Brain microvascular endothelial cell (primary cell): ENCODE results near the gene TPRA1.

Experiments
- DNase-seq: peaks from one replicate; pipeline ENCODE4 v3.0.0-alpha.2; 2020
- H3K27ac ChIP-seq: fragments of 250-450 bp; sonication (Bioruptor Pico); 2 replicates; pipeline ENCODE4 v1.5.1; 2020; ENCODE audit warnings: mild to moderate bottlenecking, moderate library complexity
- H3K27me3 ChIP-seq: fragments of 250-450 bp; sonication (Bioruptor Pico); replicated peaks from 2 replicates; pipeline ENCODE4 v1.5.1; 2020; ENCODE audit warnings: mild to moderate bottlenecking
- H3K36me3 ChIP-seq: fragments of 250-450 bp; sonication (Bioruptor Pico); replicated peaks from 2 replicates; pipeline ENCODE4 v1.5.1; 2020; ENCODE audit warnings: mild to moderate bottlenecking
- H3K4me3 ChIP-seq: 2 replicates; pipeline ENCODE4 v1.5.1; 2011; ENCODE audit warnings: low read depth, mild to moderate bottlenecking, control low read depth, low read length, moderate library complexity
- CTCF ChIP-seq: IDR thresholded peaks from 2 replicates; pipeline ENCODE4 v1.5.1; 2011; ENCODE audit warnings: low read depth, mild to moderate bottlenecking, moderate library complexity, low read length, control low read depth, inconsistent platforms; ENCODE audit errors: missing control alignments
- in situ Hi-C: cut with HindIII; loops from 2 replicates; pipeline ENCODE4 v1.10.0; 2017; ENCODE audit warnings: low sequenced_read_pairs, low pct_ligation_motif_present

The TPRA1 gene

GRCh38 chr3:127556565-127556964 is 34.0 kb downstream of the TPRA1 start:
- H3K4me3 ChIP-seq: no peak overlapping the region
- no peaks in the 10 kb centered on the region for H3K27me3 ChIP-seq
- in situ Hi-C loops: no loop called here
- H3K36me3 ChIP-seq: no peaks in the 10 kb centered on the region
- H3K27ac ChIP-seq: no peak overlapping the region
- peak; percentile 35 for TF ChIP-seq CTCF
- no peak for DNase-seq

DNA sequence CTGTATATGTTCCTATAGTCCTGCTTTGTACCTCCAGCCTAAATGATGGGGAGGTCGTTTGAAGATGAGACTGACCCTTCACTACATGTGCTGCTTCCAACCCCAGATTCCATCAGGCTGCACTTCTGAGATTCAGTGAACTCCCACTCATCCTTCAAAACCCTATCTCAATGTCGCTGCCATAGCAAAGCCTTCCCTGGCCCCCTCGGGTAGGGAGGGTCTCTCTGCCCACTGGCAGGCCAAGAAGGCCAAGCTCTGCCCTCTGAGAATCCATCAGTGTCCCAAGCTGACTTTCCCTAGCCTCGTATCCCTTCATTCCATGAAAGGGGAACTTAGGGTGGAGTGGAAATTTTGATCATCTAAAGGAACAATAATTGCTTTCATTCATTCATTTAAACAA is 35.4 kb downstream of the TPRA1 start:
- H3K36me3 ChIP-seq: no peaks in the 10 kb centered on the region
- DNase-seq: no peak
- H3K27ac ChIP-seq: no peak overlapping the region
- no peak for TF ChIP-seq CTCF
- H3K27me3 ChIP-seq: no peaks in the 10 kb centered on the region
- no peak overlapping the region for H3K4me3 ChIP-seq
- in situ Hi-C loops: no loop called here

- no peak for TF ChIP-seq CTCF
- in situ Hi-C loops: no loop called here
- Histone ChIP-seq H3K36me3 (no peaks in the 10 kb centered on the region), H3K27me3 (no peaks in the 10 kb centered on the region), H3K27ac (no peak overlapping the region), H3K4me3 (no peak overlapping the region)
- DNase-seq: no peak
Observed at GRCh38 chr3:127552038-127552437, 38.5 kb downstream of the TPRA1 start.

DNA sequence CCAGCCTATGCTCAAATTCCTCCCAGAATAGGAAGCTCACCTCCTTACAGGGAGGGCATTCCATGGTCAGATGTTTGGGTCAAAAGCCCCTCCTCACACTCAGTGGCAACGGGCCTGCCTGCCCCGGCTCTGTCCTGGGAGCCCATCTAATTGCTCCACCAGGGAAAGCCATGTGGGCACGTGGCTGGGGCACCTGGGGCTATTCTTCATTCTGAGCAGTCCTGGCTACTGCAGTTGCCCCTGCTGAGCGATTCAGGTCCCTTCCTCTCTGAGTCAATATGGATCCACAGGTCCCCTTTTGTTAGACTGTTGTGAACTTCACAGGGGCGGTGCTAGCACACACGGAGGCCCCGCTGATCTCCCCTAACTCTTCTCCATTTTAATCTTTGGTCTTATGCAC is 39.4 kb downstream of the TPRA1 start:
- no peaks in the 10 kb centered on the region for H3K36me3 ChIP-seq
- no peak for DNase-seq
- in situ Hi-C loops: no loop called here

GRCh38 chr3:127550468-127551157 is 39.9 kb downstream of the TPRA1 start:
- TF ChIP-seq CTCF: no peak
- in situ Hi-C loops: no loop called here
- DNase-seq: no peak
- no peaks in the 10 kb centered on the region for H3K27me3 ChIP-seq
- H3K27ac ChIP-seq: no peak overlapping the region
- no peak overlapping the region for H3K4me3 ChIP-seq
- H3K36me3 ChIP-seq: no peaks in the 10 kb centered on the region

More for the DNA sequence above, 39.4 kb downstream of the TPRA1 start:
- TF ChIP-seq CTCF: no peak
- no peaks in the 10 kb centered on the region for H3K27me3 ChIP-seq
- H3K27ac ChIP-seq: no peak overlapping the region
- no peak overlapping the region for H3K4me3 ChIP-seq

DNA sequence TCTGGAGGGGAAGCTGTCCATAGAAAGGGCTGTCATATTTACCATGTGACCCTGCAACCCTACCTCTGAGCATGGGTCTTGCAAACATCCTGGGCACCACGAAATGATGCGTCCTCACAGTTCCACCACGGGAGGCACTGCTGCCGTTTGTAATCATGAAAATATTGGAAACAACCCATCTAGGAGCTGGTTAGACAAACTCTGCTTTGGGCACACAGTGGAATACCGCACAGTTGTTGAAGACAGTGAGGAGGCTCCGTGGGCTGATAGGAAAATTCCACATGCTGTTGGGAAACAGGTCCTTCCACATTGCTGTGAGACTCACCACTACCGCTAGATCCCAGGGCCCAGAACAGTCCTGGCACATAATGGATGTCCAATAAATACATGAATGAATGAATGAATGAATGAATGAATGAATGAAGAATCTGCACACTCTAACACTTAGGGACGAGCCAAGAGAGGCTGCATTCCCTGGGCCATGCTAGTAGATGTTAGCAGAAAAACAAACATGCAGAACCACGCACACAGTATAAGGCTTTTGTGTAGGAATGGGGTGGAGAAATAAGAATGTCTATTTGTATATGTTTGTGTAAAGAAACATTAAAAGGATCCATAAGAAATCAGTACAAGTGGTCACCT is 40.6 kb downstream of the TPRA1 start:
- H3K36me3 ChIP-seq: no peaks in the 10 kb centered on the region
- peak; percentile 1 for TF ChIP-seq CTCF
- in situ Hi-C loops: no loop called here
- H3K4me3 ChIP-seq: no peak overlapping the region
- no peak overlapping the region for H3K27ac ChIP-seq
- DNase-seq: no peak
- H3K27me3 ChIP-seq: no peaks in the 10 kb centered on the region
